Activated naive CD4-positive, alpha-beta T cell treated with anti-CD3 and anti-CD28 coated beads, Interleukin-2, amount 50 U/mL, for 24 hours (primary cell): ENCODE measurements around the gene STYK1.

Experiments
- H3K27ac Mint-ChIP-seq: one replicate; pipeline ENCODE4 v1.8.0; 2021; ENCODE audit warnings: mild to moderate bottlenecking, mixed read lengths
- H3K27me3 Mint-ChIP-seq: one replicate; pipeline ENCODE4 v1.8.0; 2021; ENCODE audit warnings: mixed read lengths
- H3K36me3 Mint-ChIP-seq: one replicate; pipeline ENCODE4 v1.8.0; 2021; ENCODE audit warnings: mixed read lengths
- H3K4me1 Mint-ChIP-seq: one replicate; pipeline ENCODE4 v1.8.0; 2021; ENCODE audit warnings: mixed read lengths
- H3K4me3 Mint-ChIP-seq: one replicate; pipeline ENCODE4 v1.8.0; 2021; ENCODE audit warnings: mild to moderate bottlenecking, mixed read lengths
- H3K9me3 Mint-ChIP-seq: one replicate; pipeline ENCODE4 v1.8.0; 2021; ENCODE audit warnings: mixed read lengths

STYK1 gene

DNA sequence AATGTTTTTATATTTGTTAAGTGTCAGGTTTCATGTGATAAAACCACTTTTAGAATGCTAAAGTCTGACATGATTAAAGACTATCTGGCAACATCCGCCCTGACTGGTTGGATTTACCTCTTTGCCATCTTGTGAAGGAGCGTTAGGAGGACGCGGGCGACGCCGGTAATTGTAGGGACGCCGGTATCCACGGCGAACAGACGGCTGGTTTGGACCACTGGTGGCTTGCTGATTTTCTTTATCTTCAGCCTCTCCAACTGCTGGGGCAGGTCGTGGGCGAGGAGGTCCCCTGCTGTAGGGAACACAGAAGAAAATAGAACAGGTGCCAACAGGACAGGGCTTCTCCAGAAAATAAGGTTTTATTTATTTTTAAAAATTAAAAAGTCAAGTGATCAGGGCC is 28.0 kb upstream of the STYK1 start:
- Mint-ChIP-seq H3K4me3 (peak overlapping the region; percentile 11), H3K4me1 (peaks cover 16% of the 10 kb centered on the region), H3K27me3 (no peaks in the 10 kb centered on the region), H3K9me3 (no peaks in the 10 kb centered on the region), H3K27ac (peak overlapping the region; percentile 79), H3K36me3 (peaks cover 19% of the 10 kb centered on the region)

DNA sequence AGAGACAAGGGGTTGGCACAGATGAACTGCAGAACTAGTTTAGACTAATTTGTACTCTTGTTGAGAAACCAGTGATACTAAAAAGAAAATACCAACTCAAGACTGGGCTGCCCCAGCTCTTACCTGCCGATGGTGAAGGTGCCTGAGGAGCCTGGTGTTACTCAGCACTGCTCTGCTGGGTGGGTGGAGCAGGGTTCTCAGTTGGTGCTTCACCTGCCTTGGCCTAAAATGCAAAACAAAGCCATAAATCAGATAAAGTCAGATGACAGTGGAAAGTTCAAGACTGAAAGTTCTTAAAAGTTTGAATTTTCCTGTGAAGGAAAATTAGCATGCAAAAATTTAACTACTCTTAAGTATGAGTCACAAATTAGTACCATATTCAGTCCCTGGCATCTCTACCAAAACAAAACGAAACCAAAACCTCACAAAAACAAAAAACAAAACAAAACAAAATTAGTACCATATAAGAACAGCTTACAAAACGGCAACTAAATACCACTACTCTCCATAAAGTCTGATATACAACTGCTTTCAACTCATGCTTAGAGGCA is 27.4 kb upstream of the STYK1 start:
- Mint-ChIP-seq H3K4me1 (peaks cover 16% of the 10 kb centered on the region), H3K27me3 (no peaks in the 10 kb centered on the region), H3K9me3 (no peaks in the 10 kb centered on the region), H3K36me3 (peaks cover 19% of the 10 kb centered on the region), H3K27ac (peak overlapping the region; percentile 79), H3K4me3 (peak overlapping the region; percentile 43)

DNA sequence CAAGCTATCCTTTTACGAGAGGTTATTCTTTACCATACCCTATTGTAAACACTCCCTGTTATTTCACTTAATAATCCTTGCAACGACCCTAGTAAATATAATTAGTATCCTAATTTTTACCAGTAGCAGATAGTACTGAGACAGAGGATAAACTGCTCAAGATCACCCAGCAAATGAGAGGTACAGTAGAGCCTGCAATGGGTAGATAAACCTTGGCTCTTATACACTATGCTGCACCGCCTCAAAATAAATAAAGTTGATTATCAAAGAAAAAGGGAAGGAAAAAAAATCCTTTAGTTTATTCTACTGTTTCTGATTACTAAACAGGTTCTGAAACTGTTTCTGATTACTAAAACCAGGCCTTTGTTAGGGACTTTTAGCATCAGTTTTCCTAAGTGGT is 26.7 kb upstream of the STYK1 start:
- Mint-ChIP-seq H3K4me3 (peak overlapping the region; percentile 26), H3K9me3 (no peaks in the 10 kb centered on the region), H3K27ac (peak overlapping the region; percentile 79), H3K4me1 (peaks cover 16% of the 10 kb centered on the region), H3K36me3 (peaks cover 19% of the 10 kb centered on the region), H3K27me3 (no peaks in the 10 kb centered on the region)

DNA sequence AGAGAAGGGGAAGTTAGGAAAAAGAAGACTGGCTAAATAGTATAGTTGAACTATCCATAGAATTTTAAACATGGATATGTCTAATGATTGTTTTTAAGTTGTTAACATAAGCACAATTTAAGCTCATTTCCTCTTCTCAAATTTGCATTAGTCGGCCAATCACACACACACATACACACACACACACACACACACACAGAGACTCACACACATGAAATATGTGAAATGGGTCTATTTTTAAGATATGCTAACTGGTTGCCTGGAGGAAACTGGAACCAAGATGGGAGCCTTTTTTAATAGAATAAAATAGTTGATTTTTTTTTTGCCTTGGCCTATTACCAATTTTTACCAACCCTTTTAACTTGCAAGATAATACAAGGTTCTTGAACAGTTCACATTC is 24.0 kb upstream of the STYK1 start:
- H3K27me3 Mint-ChIP-seq, result no peaks in the 10 kb centered on the region
- H3K36me3 Mint-ChIP-seq, result peaks cover 16% of the 10 kb centered on the region
- H3K4me1 Mint-ChIP-seq, result peaks cover 16% of the 10 kb centered on the region
- H3K9me3 Mint-ChIP-seq, result no peaks in the 10 kb centered on the region
- H3K27ac Mint-ChIP-seq, result no peak overlapping the region
- H3K4me3 Mint-ChIP-seq, result no peak overlapping the region

DNA sequence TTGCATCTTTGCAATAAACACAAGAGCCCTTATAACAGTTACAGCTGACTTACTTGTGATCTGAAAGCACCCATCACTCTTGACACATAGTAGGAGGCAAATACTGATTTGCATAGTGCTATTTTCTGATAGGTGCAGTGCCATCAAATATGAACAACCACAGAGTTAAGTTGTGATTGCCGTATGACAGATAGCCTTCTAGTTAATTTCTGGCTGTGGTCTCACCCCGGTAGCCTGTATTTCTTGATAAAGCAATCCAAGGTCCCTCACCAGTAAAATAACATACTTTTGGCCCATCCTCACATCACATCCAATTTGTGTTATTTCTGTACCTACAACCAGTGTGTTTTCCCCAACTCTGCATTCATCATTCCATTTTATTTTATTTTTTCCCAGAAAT is 23.3 kb upstream of the STYK1 start:
- H3K27me3 Mint-ChIP-seq, result no peaks in the 10 kb centered on the region
- peaks cover 16% of the 10 kb centered on the region for H3K36me3 Mint-ChIP-seq
- no peaks in the 10 kb centered on the region for H3K9me3 Mint-ChIP-seq
- H3K4me1 Mint-ChIP-seq, result peaks cover 16% of the 10 kb centered on the region
- no peak overlapping the region for H3K27ac Mint-ChIP-seq
- no peak overlapping the region for H3K4me3 Mint-ChIP-seq

DNA sequence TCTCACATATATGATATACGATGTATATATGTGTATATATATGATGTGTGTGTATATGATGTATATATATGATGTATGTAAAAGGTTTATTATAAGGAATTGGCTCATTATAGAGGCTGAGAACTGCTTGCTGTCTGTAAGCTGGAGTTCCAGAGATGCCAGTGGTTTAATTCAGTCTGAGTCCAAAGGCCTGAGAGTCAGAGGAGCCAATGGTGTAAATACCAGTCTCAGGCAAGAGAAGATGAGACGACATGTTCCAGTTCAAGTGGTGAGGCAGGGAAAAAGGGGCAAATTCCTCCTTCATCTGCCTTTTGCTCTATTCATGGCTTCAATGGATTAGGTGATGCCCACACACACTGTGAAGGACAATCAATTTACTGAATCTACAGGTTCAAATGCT is 17.1 kb upstream of the STYK1 start:
- H3K36me3 Mint-ChIP-seq, result no peaks in the 10 kb centered on the region

DNA sequence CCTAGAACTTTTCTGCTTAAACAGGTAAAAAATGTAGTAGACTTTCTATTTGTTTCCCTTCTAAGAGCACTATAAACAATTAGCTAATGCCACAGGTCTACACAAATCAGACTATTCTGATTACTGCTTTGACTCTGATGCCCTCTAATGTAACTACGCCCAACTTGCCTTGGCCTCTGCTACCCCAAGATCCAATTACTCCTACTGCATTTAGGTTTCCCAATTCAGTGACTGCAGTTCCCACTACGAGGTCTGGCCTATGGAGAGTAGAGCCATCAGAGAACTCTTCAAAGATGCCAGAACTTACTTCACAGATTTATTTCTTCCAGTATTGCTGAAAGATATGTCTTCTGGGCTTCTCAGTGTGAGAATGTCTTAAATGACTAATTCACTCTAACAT is 15.3 kb upstream of the STYK1 start:
- Mint-ChIP-seq H3K27ac (no peak overlapping the region), H3K9me3 (no peaks in the 10 kb centered on the region), H3K27me3 (no peaks in the 10 kb centered on the region), H3K36me3 (no peaks in the 10 kb centered on the region), H3K4me3 (no peak overlapping the region), H3K4me1 (no peaks in the 10 kb centered on the region)

More for the DNA sequence above, 17.1 kb upstream of the STYK1 start:
- Mint-ChIP-seq H3K4me1 (no peaks in the 10 kb centered on the region), H3K27me3 (no peaks in the 10 kb centered on the region), H3K4me3 (no peak overlapping the region), H3K9me3 (no peaks in the 10 kb centered on the region), H3K27ac (no peak overlapping the region)

DNA sequence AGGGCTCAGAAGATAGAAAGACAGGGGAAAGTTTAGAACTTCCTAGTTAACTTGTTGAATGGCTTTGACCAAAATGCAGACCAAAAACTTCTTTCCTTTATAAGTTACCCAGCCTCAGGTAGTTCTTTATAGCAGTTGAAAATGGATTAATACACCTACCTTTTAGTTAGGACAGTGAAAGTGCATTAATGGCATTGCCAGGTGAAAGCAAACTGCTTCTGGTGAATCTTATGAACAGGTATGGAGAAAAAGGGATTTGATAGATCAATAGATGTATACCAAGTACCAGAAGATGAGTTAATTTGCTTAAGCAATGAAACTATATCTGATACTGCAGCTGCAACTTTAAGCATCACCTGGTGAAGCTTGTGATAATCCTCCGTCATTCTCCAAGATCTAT is 14.2 kb upstream of the STYK1 start:
- Mint-ChIP-seq H3K27ac (no peak overlapping the region), H3K27me3 (no peaks in the 10 kb centered on the region), H3K9me3 (no peaks in the 10 kb centered on the region), H3K36me3 (no peaks in the 10 kb centered on the region), H3K4me1 (no peaks in the 10 kb centered on the region), H3K4me3 (no peak overlapping the region)

DNA sequence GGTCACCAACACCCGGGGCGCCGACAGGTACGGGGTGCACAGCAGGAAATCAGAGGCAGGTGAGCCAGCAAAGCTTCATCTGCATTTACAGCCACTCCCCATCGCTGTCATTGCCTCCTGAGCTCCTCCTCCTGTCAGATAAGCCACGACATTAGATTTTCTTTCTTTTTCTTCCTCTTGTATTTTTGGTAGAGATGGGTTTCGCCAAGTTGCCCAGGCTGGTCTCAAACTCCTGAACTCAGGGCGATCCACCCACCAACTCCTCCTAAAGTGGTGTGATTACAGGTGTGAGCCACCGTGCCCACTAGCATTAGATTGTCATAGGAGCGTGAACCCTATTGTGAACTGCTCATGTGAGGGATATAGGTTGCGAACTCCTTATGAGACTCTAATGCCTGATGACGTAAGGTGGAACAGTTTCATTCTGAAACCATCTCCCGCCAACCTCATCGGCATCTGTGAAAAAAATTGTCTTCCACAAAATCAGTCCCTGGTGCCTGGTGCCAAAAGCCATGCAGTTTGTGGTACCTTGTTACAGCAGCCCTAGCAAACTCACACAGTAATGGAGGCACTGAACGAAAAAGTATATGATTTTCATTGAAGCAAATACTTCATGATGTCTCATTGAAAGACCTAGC is 1.5 kb downstream of the STYK1 start:
- Mint-ChIP-seq H3K4me3 (peak overlapping the region; percentile 5), H3K27ac (no peak overlapping the region), H3K9me3 (no peaks in the 10 kb centered on the region), H3K4me1 (peaks cover 31% of the 10 kb centered on the region), H3K27me3 (peaks cover 15% of the 10 kb centered on the region), H3K36me3 (no peaks in the 10 kb centered on the region)

DNA sequence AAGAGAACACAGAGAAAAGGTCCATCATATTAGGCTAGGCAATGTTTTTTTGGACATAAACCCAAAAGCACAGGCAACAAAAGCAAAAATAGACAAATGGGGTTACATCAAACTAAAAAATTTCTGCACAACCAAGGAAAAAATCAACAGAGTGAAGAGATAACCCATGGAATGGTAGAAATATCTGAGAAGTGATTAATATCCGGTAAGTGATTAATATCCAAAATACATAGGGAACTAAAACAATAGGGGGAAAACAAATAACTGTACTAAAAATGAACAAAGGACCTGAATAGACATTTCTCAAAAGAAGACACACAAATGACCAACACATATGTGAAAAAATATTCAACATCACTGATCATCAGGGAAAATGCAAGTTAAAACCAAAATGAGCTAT is 4.3 kb downstream of the STYK1 start:
- Mint-ChIP-seq H3K27ac (no peak overlapping the region), H3K9me3 (no peaks in the 10 kb centered on the region), H3K36me3 (no peaks in the 10 kb centered on the region), H3K27me3 (peaks cover 7% of the 10 kb centered on the region), H3K4me1 (peaks cover 31% of the 10 kb centered on the region), H3K4me3 (no peak overlapping the region)

DNA sequence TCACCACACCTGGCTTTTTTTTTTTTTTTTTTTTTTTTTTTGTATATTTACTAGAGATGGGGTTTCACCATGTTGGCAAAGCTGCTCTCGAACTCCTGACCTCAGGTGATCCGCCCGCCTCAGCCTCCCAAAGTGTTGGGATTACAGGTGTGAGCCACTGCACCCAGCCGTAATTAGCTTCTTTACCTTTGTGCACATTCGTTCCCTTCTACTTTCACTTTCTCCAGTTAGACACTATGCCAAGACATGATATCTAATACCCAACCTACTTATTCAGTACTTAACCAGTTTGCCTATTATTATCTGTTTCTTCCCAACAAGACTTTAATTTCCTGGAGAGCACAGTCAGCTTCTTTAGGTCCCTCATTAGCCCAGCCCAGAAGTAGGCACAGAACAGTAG is 5.3 kb downstream of the STYK1 start:
- H3K27me3 Mint-ChIP-seq, result peaks cover 10% of the 10 kb centered on the region
- H3K4me1 Mint-ChIP-seq, result peaks cover 23% of the 10 kb centered on the region
- H3K27ac Mint-ChIP-seq, result no peak overlapping the region
- H3K4me3 Mint-ChIP-seq, result peak overlapping the region; percentile 34
- H3K9me3 Mint-ChIP-seq, result no peaks in the 10 kb centered on the region
- H3K36me3 Mint-ChIP-seq, result no peaks in the 10 kb centered on the region

DNA sequence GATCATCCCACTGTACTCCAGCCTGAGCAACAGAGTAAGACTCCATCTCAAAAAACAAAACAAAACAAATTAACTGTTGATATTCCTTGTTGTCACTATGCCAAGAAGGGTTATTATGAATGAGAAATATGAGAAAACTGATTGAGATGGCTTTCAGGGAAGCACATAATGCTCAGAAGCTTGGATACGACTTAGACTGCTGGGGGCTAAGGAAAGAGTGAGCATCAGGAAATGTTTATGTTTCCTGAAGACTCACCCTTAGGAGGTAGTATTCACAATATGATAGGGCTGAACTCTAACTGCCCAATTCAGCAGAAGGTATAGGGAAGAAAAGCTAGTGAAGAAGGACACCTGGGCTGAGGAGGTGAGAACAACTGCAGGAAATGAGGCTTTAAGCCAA is 6.3 kb downstream of the STYK1 start:
- H3K27me3 Mint-ChIP-seq, result peaks cover 10% of the 10 kb centered on the region
- H3K4me1 Mint-ChIP-seq, result peaks cover 17% of the 10 kb centered on the region
- no peaks in the 10 kb centered on the region for H3K36me3 Mint-ChIP-seq
- H3K27ac Mint-ChIP-seq, result no peak overlapping the region
- H3K9me3 Mint-ChIP-seq, result no peaks in the 10 kb centered on the region
- H3K4me3 Mint-ChIP-seq, result peak overlapping the region; percentile 63

DNA sequence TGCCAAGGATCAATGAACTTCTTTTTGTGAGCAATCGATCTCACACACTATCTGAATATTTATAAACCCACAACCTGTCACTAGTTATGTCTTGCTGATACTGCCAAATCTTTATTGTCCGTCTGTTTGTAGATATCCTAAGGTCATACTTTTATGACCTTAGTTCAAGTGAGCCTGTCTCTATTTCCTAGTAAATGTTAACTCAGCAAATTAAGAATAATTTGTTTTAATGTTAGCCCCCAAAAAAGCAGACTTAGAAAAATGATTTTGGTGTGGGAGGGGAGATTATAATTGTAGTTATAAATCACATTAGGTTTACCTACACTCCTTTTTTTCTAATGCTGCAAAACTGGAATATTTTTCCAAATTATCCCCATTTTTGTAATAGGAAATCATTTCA is 9.4 kb downstream of the STYK1 start:
- no peak overlapping the region for H3K27ac Mint-ChIP-seq
- no peak overlapping the region for H3K4me3 Mint-ChIP-seq
- no peaks in the 10 kb centered on the region for H3K9me3 Mint-ChIP-seq
- peaks cover 13% of the 10 kb centered on the region for H3K4me1 Mint-ChIP-seq
- H3K36me3 Mint-ChIP-seq, result no peaks in the 10 kb centered on the region
- H3K27me3 Mint-ChIP-seq, result peaks cover 19% of the 10 kb centered on the region

DNA sequence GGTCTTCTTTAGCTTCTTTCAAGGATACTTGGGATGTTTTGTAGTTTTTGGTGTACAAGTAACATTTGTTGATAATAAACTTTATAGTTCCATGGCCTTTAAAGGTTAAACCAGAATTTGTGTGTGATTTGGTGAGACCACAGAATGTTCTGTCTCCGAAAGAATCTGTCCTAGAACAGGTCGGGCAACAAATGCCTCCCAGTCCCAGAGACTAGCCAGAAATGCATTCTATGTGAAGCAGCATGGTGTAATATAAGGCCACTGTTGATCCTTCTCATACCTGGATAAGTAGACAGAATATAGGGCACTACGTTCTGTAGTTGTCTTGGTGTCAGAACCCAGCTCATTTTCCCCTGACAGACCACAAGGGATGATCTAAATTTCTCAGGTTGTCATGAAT is 10.0 kb downstream of the STYK1 start:
- Mint-ChIP-seq H3K9me3 (no peaks in the 10 kb centered on the region), H3K36me3 (no peaks in the 10 kb centered on the region), H3K4me3 (no peak overlapping the region), H3K27me3 (peaks cover 20% of the 10 kb centered on the region), H3K4me1 (peaks cover 12% of the 10 kb centered on the region), H3K27ac (no peak overlapping the region)

DNA sequence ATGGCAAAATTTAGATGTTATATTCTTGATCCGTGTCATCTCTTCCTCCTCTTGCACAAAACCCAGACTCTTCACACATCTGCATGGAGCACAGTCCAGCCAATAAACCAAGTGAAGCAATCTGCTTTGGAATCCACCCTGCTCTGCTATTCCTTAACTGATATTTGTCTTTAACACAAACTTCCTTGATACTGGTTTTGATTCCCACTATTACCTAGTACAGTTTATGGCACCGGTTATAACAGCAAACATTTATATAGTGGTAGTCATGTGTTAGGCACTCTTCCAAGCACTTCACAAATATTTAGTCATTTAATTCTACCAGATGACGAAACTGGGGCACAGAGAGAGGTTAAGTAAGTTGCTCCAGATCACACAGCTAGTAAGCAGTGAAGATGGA is 12.5 kb downstream of the STYK1 start:
- no peak overlapping the region for H3K27ac Mint-ChIP-seq
- H3K36me3 Mint-ChIP-seq, result no peaks in the 10 kb centered on the region
- H3K27me3 Mint-ChIP-seq, result peaks cover 21% of the 10 kb centered on the region
- no peak overlapping the region for H3K4me3 Mint-ChIP-seq
- no peaks in the 10 kb centered on the region for H3K4me1 Mint-ChIP-seq
- no peaks in the 10 kb centered on the region for H3K9me3 Mint-ChIP-seq

DNA sequence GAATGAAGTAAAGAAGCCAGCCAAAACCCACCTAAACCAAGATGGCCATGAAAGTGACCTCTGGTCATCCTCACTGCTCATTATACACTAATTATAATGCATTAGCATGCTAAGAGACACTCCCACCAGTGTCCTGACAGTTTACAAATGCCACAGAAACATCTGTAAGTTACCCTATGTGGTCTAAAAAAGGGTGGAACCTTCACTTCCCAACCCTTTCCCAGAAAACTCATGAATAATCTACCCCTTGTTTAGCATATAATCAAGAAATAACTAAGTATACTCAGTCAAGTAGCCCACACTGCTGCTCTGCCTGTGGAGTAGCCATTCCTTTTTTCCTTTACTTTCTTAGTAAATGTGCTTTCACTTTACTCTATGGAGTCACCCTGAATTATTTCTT is 19.8 kb downstream of the STYK1 start:
- peaks cover 13% of the 10 kb centered on the region for H3K27me3 Mint-ChIP-seq
- H3K4me1 Mint-ChIP-seq, result no peaks in the 10 kb centered on the region
- no peak overlapping the region for H3K27ac Mint-ChIP-seq
- H3K36me3 Mint-ChIP-seq, result no peaks in the 10 kb centered on the region
- H3K4me3 Mint-ChIP-seq, result no peak overlapping the region
- H3K9me3 Mint-ChIP-seq, result no peaks in the 10 kb centered on the region

DNA sequence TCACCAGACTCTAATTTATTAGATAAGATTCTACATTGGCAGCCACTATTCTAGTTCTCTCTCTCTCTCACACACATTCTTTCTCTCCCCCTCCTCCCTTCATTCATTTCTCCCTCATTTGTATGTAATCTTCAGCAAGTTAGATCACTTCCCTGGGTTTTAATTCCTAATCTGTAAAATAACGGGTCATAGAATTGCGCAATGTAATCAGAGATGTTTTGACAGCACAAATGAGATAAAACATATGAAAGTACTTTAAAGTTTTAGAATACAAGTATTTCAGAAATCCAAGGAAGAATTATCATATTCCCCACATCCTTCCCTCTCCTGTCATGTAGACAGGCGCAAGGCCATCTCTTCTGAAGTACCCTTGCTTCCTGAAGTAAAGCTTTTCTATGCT is 21.7 kb downstream of the STYK1 start:
- no peak overlapping the region for H3K4me3 Mint-ChIP-seq
- H3K36me3 Mint-ChIP-seq, result peaks cover 5% of the 10 kb centered on the region
- H3K9me3 Mint-ChIP-seq, result peaks cover 9% of the 10 kb centered on the region
- H3K27ac Mint-ChIP-seq, result no peak overlapping the region
- peaks cover 16% of the 10 kb centered on the region for H3K27me3 Mint-ChIP-seq
- no peaks in the 10 kb centered on the region for H3K4me1 Mint-ChIP-seq
